CD14-positive monocyte (primary cell): ENCODE results near the gene TMCC3. TPM values are rescaled to one million over a fixed set of nuclear protein-coding genes. Genes with fewer than 3 reads are reported as not detected.
A peak's percentile ranks its signal among the peaks of the same experiment; 100 is the strongest.

Experiments used
- DNase-seq, 3 donors: peaks; one replicate each; pipeline ENCODE4 v3.0.0-alpha.2; 2011 to 2022
- H2AFZ ChIP-seq: 2 replicates; pipeline ENCODE4 v1.6.0; 2012; ENCODE audit warnings: mild to moderate bottlenecking, low read depth, low read length, inconsistent platforms; ENCODE audit not compliant: insufficient read depth, poor library complexity, severe bottlenecking
- H3K27ac ChIP-seq, 2 donors: 1 replicate in 1 of 2; 2 replicates in 1 of 2; pipeline ENCODE4 v1.5.1; 2012 to 2013; ENCODE audit warnings: low read length in 2 of 2, control low read depth in 1 of 2, inconsistent platforms in 1 of 2, low read depth in 1 of 2, mild to moderate bottlenecking in 1 of 2
- H3K27me3 ChIP-seq, 2 donors: one replicate each; pipeline versions ENCODE4 v1.6.0 to v1.6.1; 2011 to 2013; ENCODE audit warnings: low read length in 2 of 2; ENCODE audit not compliant: control insufficient read depth in 2 of 2, insufficient read depth in 2 of 2
- H3K36me3 ChIP-seq, 2 donors: replicated peaks in 1 of 2; 1 replicate in 1 of 2; 2 replicates in 1 of 2; pipeline versions ENCODE4 v1.5.1 to v1.6.1; 2012 to 2013; ENCODE audit warnings: low read length in 2 of 2, control low read depth in 1 of 2, inconsistent platforms in 1 of 2, mild to moderate bottlenecking in 1 of 2; ENCODE audit not compliant: insufficient read depth in 2 of 2, control insufficient read depth in 1 of 2
- H3K4me1 ChIP-seq, 2 donors: 1 replicate in 1 of 2; 2 replicates in 1 of 2; pipeline versions ENCODE4 v1.5.1 to v1.6.1; 2012 to 2013; ENCODE audit warnings: low read length in 2 of 2, control low read depth in 1 of 2, inconsistent platforms in 1 of 2, mild to moderate bottlenecking in 1 of 2, moderate library complexity in 1 of 2; ENCODE audit not compliant: insufficient read depth in 2 of 2, control insufficient read depth in 1 of 2
- H3K4me2 ChIP-seq: replicated peaks from 2 replicates; pipeline ENCODE3; 2012; ENCODE audit warnings: low read length, moderate library complexity, mild to moderate bottlenecking; ENCODE audit not compliant: poor library complexity, severe bottlenecking; ENCODE audit errors: extremely low read depth
- H3K4me3 ChIP-seq, 3 experiments: fragments of 200-600 bp in 1 of 3; sonication (generic) in 1 of 3; replicated peaks in 1 of 3; 1 replicate in 2 of 3; 2 replicates in 1 of 3; pipeline ENCODE4 v1.5.1; 2011 to 2013; ENCODE audit warnings: low read length in 3 of 3, mild to moderate bottlenecking in 3 of 3, control low read depth in 2 of 3, low read depth in 2 of 3, inconsistent platforms in 1 of 3, moderate library complexity in 1 of 3
- H3K79me2 ChIP-seq: 2 replicates; pipeline ENCODE4 v1.6.0; 2012; ENCODE audit warnings: mild to moderate bottlenecking, control low read depth, inconsistent platforms, low read length, moderate library complexity; ENCODE audit not compliant: insufficient read depth
- H3K9ac ChIP-seq: 2 replicates; pipeline ENCODE4 v1.6.0; 2017; ENCODE audit warnings: low read length, mild to moderate bottlenecking; ENCODE audit not compliant: insufficient read depth, poor library complexity, severe bottlenecking
- H3K9me3 ChIP-seq, 2 donors: replicated peaks in 1 of 2; 1 replicate in 1 of 2; 2 replicates in 1 of 2; pipeline versions ENCODE4 v1.5.1 to v1.6.1; 2012 to 2013; ENCODE audit warnings: low read length in 2 of 2, control low read depth in 1 of 2; ENCODE audit not compliant: control insufficient read depth in 1 of 2, insufficient read depth in 1 of 2
- H4K20me1 ChIP-seq: 2 replicates; pipeline ENCODE4 v1.6.0; 2012; ENCODE audit warnings: mild to moderate bottlenecking, low read length, control low read depth, moderate library complexity; ENCODE audit not compliant: insufficient read depth
- H3K27ac Mint-ChIP-seq, 7 donors: one replicate each; pipeline ENCODE4 v1.8.0; 2020; ENCODE audit warnings: mild to moderate bottlenecking in 7 of 7, mixed read lengths in 7 of 7, moderate library complexity in 6 of 7, inconsistent platforms in 2 of 7
- H3K27me3 Mint-ChIP-seq, 3 donors: one replicate each; pipeline ENCODE4 v1.8.0; 2021 to 2022; ENCODE audit warnings: low read depth in 3 of 3, mild to moderate bottlenecking in 3 of 3, mixed read lengths in 3 of 3, moderate library complexity in 3 of 3, inconsistent platforms in 1 of 3
- H3K36me3 Mint-ChIP-seq, 2 donors: one replicate each; pipeline ENCODE4 v1.8.0; 2020; ENCODE audit warnings: mixed read lengths in 2 of 2, inconsistent platforms in 1 of 2, mild to moderate bottlenecking in 1 of 2
- H3K4me1 Mint-ChIP-seq: one replicate; pipeline ENCODE4 v1.8.0; 2020; ENCODE audit warnings: mild to moderate bottlenecking, mixed read lengths
- H3K4me3 Mint-ChIP-seq, 2 donors: one replicate each; pipeline ENCODE4 v1.8.0; 2020; ENCODE audit warnings: mild to moderate bottlenecking in 2 of 2, mixed read lengths in 2 of 2, moderate library complexity in 1 of 2
- H3K9me3 Mint-ChIP-seq, 7 donors: one replicate each; pipeline ENCODE4 v1.8.0; 2020 to 2022; ENCODE audit warnings: mixed read lengths in 7 of 7, mild to moderate bottlenecking in 6 of 7, moderate library complexity in 6 of 7, inconsistent platforms in 2 of 7
- WGBS: methylation state at CpG from one replicate; pipeline ENCODE4 v1.1.5; 2013; ENCODE audit warnings: missing lambda C conversion rate; ENCODE audit not compliant: insufficient coverage; 5-methylcytosine and 5-hydroxymethylcytosine counted together
- intact Hi-C, 2 donors: fragments of 100-400 bp; cut with micrococcal nuclease; formaldehyde crosslinking; loops; one replicate each; pipeline versions ENCODE4 v1.15.0 to v1.15.1; 2023
- polyA plus RNA-seq, 3 donors: library from polyadenylated mRNA; depleted of rRNA in 1 of 3; unstranded in 2 of 3; stranded (reverse) in 1 of 3; fragments of 300-500 nt in 2 of 3; fragments of >200 nt in 1 of 3; fragmentation: Illumina TruSeq in 2 of 3; gene quantifications; 1 replicate in 2 of 3; 2 replicates in 1 of 3; pipeline ENCODE4 v1.2.3, GENCODE V29; 2012 to 2021
- TF ChIP-seq, protein P1 (sequence below): fragments of 200-600 bp; IDR thresholded peaks from one replicate; pipeline ENCODE4 v1.8.0; 2022; ENCODE audit warnings: antibody characterized with exemption, mild to moderate bottlenecking

Gene TMCC3
- polyA plus RNA-seq, 3 donors, result 3.4 to 14.7 (median 7.1) TPM

- Mint-ChIP-seq H3K4me1 (no peaks in the 10 kb centered on the region), H3K4me3 (no peak overlapping the region), H3K27me3 (peaks cover 0 to 10% (median 1%) of the 10 kb centered on the region in 3 donors), H3K27ac (no peak overlapping the region), H3K9me3 (no peaks in the 10 kb centered on the region), H3K36me3 (no peaks in the 10 kb centered on the region)
- Histone ChIP-seq H3K4me1 (no peaks in the 10 kb centered on the region), H4K20me1 (no peaks in the 10 kb centered on the region), H3K4me2 (no peak overlapping the region), H3K79me2 (no peaks in the 10 kb centered on the region), H3K36me3 (no peaks in the 10 kb centered on the region), H3K9ac (no peak overlapping the region), H3K27ac (no peak overlapping the region), H3K27me3 (no peaks in the 10 kb centered on the region), H3K9me3 (no peaks in the 10 kb centered on the region), H2AFZ (no peak overlapping the region), H3K4me3 (no peak overlapping the region)
- TF ChIP-seq, protein P1, sequence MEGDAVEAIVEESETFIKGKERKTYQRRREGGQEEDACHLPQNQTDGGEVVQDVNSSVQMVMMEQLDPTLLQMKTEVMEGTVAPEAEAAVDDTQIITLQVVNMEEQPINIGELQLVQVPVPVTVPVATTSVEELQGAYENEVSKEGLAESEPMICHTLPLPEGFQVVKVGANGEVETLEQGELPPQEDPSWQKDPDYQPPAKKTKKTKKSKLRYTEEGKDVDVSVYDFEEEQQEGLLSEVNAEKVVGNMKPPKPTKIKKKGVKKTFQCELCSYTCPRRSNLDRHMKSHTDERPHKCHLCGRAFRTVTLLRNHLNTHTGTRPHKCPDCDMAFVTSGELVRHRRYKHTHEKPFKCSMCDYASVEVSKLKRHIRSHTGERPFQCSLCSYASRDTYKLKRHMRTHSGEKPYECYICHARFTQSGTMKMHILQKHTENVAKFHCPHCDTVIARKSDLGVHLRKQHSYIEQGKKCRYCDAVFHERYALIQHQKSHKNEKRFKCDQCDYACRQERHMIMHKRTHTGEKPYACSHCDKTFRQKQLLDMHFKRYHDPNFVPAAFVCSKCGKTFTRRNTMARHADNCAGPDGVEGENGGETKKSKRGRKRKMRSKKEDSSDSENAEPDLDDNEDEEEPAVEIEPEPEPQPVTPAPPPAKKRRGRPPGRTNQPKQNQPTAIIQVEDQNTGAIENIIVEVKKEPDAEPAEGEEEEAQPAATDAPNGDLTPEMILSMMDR, result no peak
- DNase-seq, result no peak
- intact Hi-C loops, result loop anchor here in 1 of 2 donors (10.0 kb wide), 1 partner anchor 1034 kb away; no protein-coding TSS in a partner anchor
Measured at GRCh38 chr12:94538318-94538717, 112.0 kb downstream of the TMCC3 start.

GRCh38 chr12:94536040-94536965, 114.1 kb downstream of the TMCC3 start:
- H3K9ac ChIP-seq, result no peak overlapping the region
- peak overlapping the region in 1 of 7 donors; percentile 47 for H3K27ac Mint-ChIP-seq
- peaks cover 0 to 14% (median 2%) of the 10 kb centered on the region in 3 donors for H3K27me3 Mint-ChIP-seq
- H3K9me3 Mint-ChIP-seq, result no peaks in the 10 kb centered on the region
- no peaks in the 10 kb centered on the region for H3K36me3 ChIP-seq
- H3K4me3 Mint-ChIP-seq, result no peak overlapping the region
- H4K20me1 ChIP-seq, result no peaks in the 10 kb centered on the region
- H3K4me3 ChIP-seq, result no peak overlapping the region
- H3K4me2 ChIP-seq, result no peak overlapping the region
- no peak for DNase-seq
- WGBS, result 85% methylated on average over 6 of the region's 11 CpGs
- H3K36me3 Mint-ChIP-seq, result no peaks in the 10 kb centered on the region
- H3K9me3 ChIP-seq, result no peaks in the 10 kb centered on the region
- no peaks in the 10 kb centered on the region for H3K79me2 ChIP-seq
- H2AFZ ChIP-seq, result no peak overlapping the region
- TF ChIP-seq, protein P1, result no peak
- no peak overlapping the region for H3K27ac ChIP-seq
- H3K27me3 ChIP-seq, result no peaks in the 10 kb centered on the region
- peaks cover 4% of the 10 kb centered on the region for H3K4me1 Mint-ChIP-seq
- no peaks in the 10 kb centered on the region for H3K4me1 ChIP-seq
- intact Hi-C loops, result loop anchor here in 1 of 2 donors (10.0 kb wide), 1 partner anchor 1032 kb away; no protein-coding TSS in a partner anchor
